GM11168 (cell line): ENCODE results near the gene LMO2.

ENCODE experiments used
- in situ Hi-C: fragments of 300-500 bp; cut with MboI; formaldehyde crosslinking; loops from one replicate; pipeline ENCODE4 v1.12.0; 2022; ENCODE audit warnings: low sequenced_read_pairs; ENCODE audit not compliant: unreplicated experiment

Gene LMO2

GRCh38 chr11:33916736-33917135, 24.9 kb upstream of the LMO2 start:
- in situ Hi-C loops: no loop called here

- in situ Hi-C loops: no loop called here
These were observed 23.6 kb upstream of the LMO2 start for GRCh38 chr11:33915526-33915925.

- in situ Hi-C loops: no loop called here
These were observed 22.1 kb upstream of the LMO2 start for GRCh38 chr11:33913991-33914390.

- in situ Hi-C loops: no loop called here
These were observed 20.8 kb upstream of the LMO2 start for GRCh38 chr11:33912405-33913361.

- in situ Hi-C loops: no loop called here
These were observed 19.1 kb upstream of the LMO2 start for GRCh38 chr11:33910958-33911339.

- in situ Hi-C loops: no loop called here
These were observed 18.6 kb upstream of the LMO2 start for GRCh38 chr11:33910296-33910957.

- in situ Hi-C loops: no loop called here
These were observed 17.7 kb upstream of the LMO2 start for GRCh38 chr11:33909552-33909951.

GRCh38 chr11:33909150-33909549, 17.3 kb upstream of the LMO2 start:
- in situ Hi-C loops: no loop called here

GRCh38 chr11:33907421-33907820, 15.5 kb upstream of the LMO2 start:
- in situ Hi-C loops: no loop called here

- in situ Hi-C loops: no loop called here
These were observed 14.8 kb upstream of the LMO2 start for GRCh38 chr11:33906484-33907186.

GRCh38 chr11:33904102-33904501, 12.2 kb upstream of the LMO2 start:
- in situ Hi-C loops: no loop called here

GRCh38 chr11:33900159-33900840, 8.4 kb upstream of the LMO2 start:
- in situ Hi-C loops: no loop called here

- in situ Hi-C loops: no loop called here
These were observed 7.6 kb upstream of the LMO2 start for GRCh38 chr11:33899400-33900037.

- in situ Hi-C loops: no loop called here
These were observed 7.1 kb upstream of the LMO2 start for GRCh38 chr11:33898957-33899356.

- in situ Hi-C loops: no loop called here
These were observed 6.0 kb upstream of the LMO2 start for GRCh38 chr11:33897761-33898375.

- in situ Hi-C loops: no loop called here
These were observed 5.0 kb upstream of the LMO2 start for GRCh38 chr11:33896911-33897310.

- in situ Hi-C loops: no loop called here
These were observed 3.9 kb upstream of the LMO2 start for GRCh38 chr11:33895752-33896137.

- in situ Hi-C loops: no loop called here
These were observed 2.5 kb upstream of the LMO2 start for GRCh38 chr11:33894398-33894746.

- in situ Hi-C loops: no loop called here
These were observed 2.0 kb upstream of the LMO2 start for GRCh38 chr11:33893711-33894397.
